T-helper 2 cell treated with Interferon-gamma antibody and Interleukin-4, amounts not matched to agents 5 μg/mL and 100 μg/mL, for 36 hours (primary cell): ENCODE results near the gene RMND5A.
"Not testable (repeated sequence)": the region's sequence is repeated elsewhere in the genome, so short reads cannot be mapped to it uniquely, and the experiment has no call there.

Source experiments
- DNase-seq: peaks from one replicate; pipeline ENCODE4 v3.0.0; 2021; ENCODE audit warnings: low spot score
- H3K27ac Mint-ChIP-seq: one replicate; pipeline ENCODE4 v1.8.0; 2021; ENCODE audit warnings: mild to moderate bottlenecking, mixed read lengths
- H3K27me3 Mint-ChIP-seq: one replicate; pipeline ENCODE4 v1.8.0; 2021; ENCODE audit warnings: low read depth, mixed read lengths
- H3K36me3 Mint-ChIP-seq: one replicate; pipeline ENCODE4 v1.8.0; 2021; ENCODE audit warnings: low read depth, mixed read lengths
- H3K4me1 Mint-ChIP-seq: one replicate; pipeline ENCODE4 v1.8.0; 2021; ENCODE audit warnings: low read depth, mixed read lengths
- H3K4me3 Mint-ChIP-seq: one replicate; pipeline ENCODE4 v1.8.0; 2022; ENCODE audit warnings: mild to moderate bottlenecking, moderate library complexity, mixed read lengths
- H3K9me3 Mint-ChIP-seq: one replicate; pipeline ENCODE4 v1.8.0; 2021; ENCODE audit warnings: mixed read lengths

The RMND5A gene

DNA sequence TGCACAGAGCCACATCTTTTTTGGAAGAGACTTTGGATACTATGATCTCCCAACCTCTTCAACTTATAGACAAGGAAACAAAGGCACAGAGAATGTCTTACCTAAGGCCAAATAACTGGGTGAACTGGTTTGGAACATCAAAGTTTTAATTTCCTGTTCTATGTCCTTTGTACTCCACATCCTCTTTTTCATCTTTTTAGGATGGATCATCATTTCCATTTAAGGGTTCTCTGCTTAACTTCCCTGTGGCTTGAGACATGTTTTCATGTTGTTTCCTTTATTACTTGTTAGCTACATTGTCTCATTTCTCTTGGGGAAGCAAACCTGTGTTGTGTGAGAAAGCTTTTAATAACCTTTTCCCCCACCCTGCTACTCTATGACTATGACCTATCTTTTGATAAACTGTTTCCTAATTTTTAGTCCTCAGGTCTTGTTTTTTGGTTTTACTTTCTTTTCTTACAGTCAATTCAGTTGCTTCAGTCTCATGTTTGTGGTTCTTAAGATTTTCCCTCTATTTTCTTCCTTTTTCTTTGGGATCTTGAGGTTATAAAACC lies 22.5 kb upstream of the RMND5A start:
- peak overlapping the region; percentile 47 for H3K27ac Mint-ChIP-seq
- H3K36me3 Mint-ChIP-seq, result no peaks in the 10 kb centered on the region
- peaks cover 9% of the 10 kb centered on the region for H3K4me1 Mint-ChIP-seq
- no peak for DNase-seq
- H3K27me3 Mint-ChIP-seq, result peaks cover 4% of the 10 kb centered on the region
- peaks cover 29% of the 10 kb centered on the region for H3K9me3 Mint-ChIP-seq
- peak overlapping the region; percentile 23 for H3K4me3 Mint-ChIP-seq

DNA sequence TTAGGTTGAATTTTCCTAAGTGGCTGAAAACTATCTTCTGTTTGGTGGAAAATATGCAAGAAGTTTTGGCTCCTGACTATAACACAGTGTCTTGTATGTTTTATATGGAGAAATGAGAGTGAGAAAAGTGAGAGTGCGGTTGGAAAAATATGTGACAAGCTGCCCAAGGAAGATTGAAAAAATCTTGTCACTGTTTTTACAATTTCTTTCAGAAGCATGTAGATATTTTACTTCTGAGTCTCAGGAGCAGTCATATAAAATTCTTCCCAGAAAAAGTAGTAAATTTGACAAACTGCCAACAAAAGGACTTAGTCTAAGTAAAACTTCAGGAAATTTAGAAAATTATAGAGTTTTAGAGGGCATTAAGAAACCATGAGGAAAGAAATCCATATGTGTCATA lies 19.4 kb upstream of the RMND5A start:
- Mint-ChIP-seq H3K27me3 (peaks cover 4% of the 10 kb centered on the region), H3K36me3 (no peaks in the 10 kb centered on the region), H3K9me3 (peaks cover 7% of the 10 kb centered on the region), H3K27ac (no peak overlapping the region), H3K4me3 (no peak overlapping the region), H3K4me1 (peaks cover 9% of the 10 kb centered on the region)
- no peak for DNase-seq

DNA sequence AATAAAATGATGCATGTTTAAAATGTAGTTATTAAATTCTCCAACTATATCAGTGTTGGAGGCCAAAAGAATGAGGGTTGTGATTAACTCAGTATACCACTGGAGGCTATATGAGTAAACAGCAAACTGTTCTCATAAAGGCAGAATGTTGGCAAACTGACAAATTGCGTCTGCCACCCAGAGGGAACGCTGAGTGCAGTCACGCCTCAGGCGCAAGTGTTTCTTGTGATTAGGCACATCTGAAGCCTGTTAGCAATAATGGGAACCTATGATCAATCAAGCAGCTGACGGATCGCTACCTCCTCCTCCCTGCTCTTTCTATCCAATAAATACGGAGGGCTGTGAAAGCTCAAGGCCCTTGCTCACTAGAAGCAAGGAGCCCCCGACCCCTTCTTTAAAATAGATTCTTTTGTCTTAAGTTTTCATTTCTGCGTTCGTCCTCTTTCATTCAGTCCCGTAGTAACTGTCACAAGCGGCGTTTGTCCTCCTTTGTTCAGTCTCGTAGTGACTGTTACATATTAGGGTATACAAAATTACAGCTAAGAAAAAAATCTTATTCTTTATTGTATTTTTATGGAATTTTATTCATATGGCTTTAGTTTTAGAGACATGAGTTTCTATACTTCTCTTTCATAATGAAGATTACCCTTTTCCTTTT lies 16.3 kb upstream of the RMND5A start:
- DNase-seq, result no peak
- H3K27me3 Mint-ChIP-seq, result peaks cover 10% of the 10 kb centered on the region
- H3K27ac Mint-ChIP-seq, result no peak overlapping the region

DNA sequence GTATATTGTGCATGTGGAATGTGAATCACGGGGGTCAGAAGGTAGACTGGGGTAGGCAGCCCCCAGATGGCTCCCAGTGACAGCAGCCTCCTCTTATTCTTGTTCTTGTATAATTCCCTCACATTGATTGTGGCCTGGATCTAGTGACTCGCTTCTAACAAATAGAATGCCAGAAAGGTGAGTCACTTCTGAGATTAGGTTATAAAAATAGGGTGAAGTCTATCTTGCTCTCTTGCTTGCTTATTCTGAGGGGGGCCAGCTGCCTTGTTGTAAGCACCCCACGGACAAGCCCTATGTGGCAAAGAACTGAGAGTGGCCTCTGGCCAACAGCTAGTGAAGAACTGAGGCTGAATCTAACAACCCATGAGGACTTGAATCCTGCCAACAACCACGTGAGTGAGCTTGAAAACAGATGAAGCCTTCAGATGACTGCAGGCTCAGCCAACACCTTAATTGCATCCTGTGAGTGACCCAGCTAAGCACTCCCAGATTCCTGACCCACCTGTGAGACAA lies 15.6 kb upstream of the RMND5A start:
- no peak overlapping the region for H3K4me3 Mint-ChIP-seq
- H3K36me3 Mint-ChIP-seq, result no peaks in the 10 kb centered on the region
- no peak for DNase-seq
- no peak overlapping the region for H3K27ac Mint-ChIP-seq
- H3K4me1 Mint-ChIP-seq, result no peaks in the 10 kb centered on the region
- peaks cover 10% of the 10 kb centered on the region for H3K27me3 Mint-ChIP-seq
- peaks cover 6% of the 10 kb centered on the region for H3K9me3 Mint-ChIP-seq

More for the DNA sequence above, 16.3 kb upstream of the RMND5A start:
- H3K4me1 Mint-ChIP-seq, result no peaks in the 10 kb centered on the region
- H3K4me3 Mint-ChIP-seq, result no peak overlapping the region
- peaks cover 6% of the 10 kb centered on the region for H3K9me3 Mint-ChIP-seq
- H3K36me3 Mint-ChIP-seq, result no peaks in the 10 kb centered on the region

DNA sequence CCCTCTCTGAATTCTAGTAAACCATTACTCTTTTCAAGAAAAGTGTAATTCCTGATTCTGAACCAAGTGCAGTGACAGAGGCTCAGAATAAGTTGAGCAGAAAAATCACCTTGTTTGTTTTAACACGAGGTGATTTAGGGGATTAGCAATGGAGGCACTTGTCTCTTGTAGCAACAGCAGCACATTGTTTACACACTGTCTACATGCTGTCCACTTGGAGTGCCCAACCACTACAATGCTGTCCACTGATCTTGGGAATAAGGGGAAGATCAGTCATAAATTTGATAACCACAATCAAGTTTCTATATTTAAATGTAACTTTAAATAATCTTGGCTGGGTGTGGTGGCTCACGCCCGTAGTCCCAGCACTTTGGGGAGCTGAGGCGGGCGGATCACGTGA lies 13.9 kb upstream of the RMND5A start:
- Mint-ChIP-seq H3K4me1 (peaks cover 2% of the 10 kb centered on the region), H3K9me3 (peaks cover 10% of the 10 kb centered on the region), H3K4me3 (no peak overlapping the region), H3K36me3 (no peaks in the 10 kb centered on the region), H3K27me3 (peaks cover 10% of the 10 kb centered on the region), H3K27ac (no peak overlapping the region)
- no peak for DNase-seq

DNA sequence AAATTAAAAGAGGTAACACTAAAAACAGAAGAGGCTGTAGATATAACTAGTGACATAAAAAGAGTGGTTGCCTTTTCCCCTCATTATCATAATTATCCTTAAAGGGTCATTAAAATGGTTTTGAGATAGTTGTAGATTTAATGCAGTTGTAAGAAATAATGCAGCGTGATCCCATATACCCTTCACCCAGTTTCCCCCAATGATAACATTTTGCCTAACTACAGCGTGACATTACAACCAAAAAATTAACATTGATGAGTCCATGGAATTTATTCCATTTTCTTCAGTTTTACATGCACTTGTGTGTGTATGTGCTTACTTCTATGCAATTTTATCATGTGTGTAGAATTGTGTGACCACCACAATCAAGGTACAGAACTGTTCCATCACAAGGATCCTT lies 13.2 kb upstream of the RMND5A start:
- Mint-ChIP-seq H3K36me3 (no peaks in the 10 kb centered on the region), H3K27me3 (peaks cover 10% of the 10 kb centered on the region), H3K27ac (no peak overlapping the region), H3K9me3 (peaks cover 10% of the 10 kb centered on the region), H3K4me1 (peaks cover 2% of the 10 kb centered on the region), H3K4me3 (no peak overlapping the region)
- no peak for DNase-seq

DNA sequence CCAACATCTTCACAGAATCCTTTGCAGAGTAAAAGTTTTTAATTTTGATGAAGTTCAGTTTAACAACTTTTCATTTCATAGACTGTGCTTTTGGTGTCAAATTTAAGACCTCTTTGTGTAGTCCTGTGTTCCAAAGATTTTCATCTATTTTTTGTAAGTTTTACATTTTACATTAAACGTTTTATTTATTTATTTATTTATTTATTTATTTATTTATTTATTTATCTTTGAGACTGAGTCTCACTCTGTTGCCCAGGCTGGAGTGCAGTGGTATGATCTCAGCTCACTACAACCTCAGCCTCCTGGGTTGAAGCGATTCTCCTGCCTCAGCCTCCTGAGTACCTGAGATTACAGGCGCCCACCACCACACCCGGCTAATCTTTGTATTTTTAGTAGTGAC lies 12.0 kb upstream of the RMND5A start:
- not testable (repeated sequence) for H3K36me3 Mint-ChIP-seq, H3K4me1 Mint-ChIP-seq, H3K27ac Mint-ChIP-seq, H3K4me3 Mint-ChIP-seq, H3K9me3 Mint-ChIP-seq, DNase-seq, H3K27me3 Mint-ChIP-seq

DNA sequence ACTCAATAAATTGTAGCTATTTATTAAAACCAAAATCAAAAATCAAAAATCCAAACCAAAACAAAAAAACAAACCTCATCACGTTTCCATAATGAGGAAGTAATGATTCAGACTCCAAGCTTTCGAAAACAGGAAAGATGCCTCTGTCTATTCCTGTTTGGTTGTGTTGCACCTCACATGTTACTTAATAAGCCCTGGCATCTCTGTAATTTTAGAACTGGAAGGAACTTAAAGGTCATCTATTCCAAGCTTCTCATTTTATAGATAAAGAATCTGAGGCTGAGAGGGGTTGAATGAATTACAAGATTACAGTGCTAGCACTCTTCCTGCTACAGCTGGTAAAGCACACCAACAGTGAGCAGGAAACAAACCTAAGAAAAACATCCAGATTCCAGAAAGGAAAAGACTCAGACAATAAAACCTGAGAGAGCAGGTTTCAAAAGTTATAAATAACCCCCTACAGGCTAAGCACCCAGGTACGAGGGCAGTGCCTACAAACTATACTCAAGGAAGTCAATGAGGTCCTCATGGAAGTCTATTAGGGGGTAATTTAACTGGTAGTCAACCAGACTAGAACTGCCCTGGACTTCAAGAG lies 5.4 kb upstream of the RMND5A start:
- not testable (repeated sequence) for DNase-seq, H3K27me3 Mint-ChIP-seq, H3K9me3 Mint-ChIP-seq, H3K36me3 Mint-ChIP-seq, H3K4me1 Mint-ChIP-seq, H3K4me3 Mint-ChIP-seq, H3K27ac Mint-ChIP-seq

DNA sequence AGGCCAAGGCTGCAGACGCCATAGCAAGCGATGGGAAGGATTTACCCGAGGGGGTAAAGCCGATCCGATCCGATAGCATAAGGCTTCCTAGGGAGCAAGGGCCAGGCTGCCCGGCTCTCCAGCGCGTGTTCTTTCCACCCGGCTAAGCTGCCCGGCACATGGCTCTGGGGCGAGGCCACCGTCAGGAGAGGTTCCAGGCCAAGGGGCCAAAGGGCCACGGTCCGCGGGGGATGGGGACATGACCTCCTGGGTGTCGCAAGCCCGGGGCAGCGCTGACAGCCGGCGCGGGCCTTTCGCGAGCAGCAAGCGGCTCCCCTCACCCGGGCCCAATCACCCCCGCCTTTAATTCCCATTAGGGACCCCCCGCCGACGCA lies 841 bp upstream of the RMND5A start:
- H3K4me3 Mint-ChIP-seq, H3K27me3 Mint-ChIP-seq, DNase-seq, H3K36me3 Mint-ChIP-seq, H3K9me3 Mint-ChIP-seq, H3K4me1 Mint-ChIP-seq, H3K27ac Mint-ChIP-seq: not testable (repeated sequence)

DNA sequence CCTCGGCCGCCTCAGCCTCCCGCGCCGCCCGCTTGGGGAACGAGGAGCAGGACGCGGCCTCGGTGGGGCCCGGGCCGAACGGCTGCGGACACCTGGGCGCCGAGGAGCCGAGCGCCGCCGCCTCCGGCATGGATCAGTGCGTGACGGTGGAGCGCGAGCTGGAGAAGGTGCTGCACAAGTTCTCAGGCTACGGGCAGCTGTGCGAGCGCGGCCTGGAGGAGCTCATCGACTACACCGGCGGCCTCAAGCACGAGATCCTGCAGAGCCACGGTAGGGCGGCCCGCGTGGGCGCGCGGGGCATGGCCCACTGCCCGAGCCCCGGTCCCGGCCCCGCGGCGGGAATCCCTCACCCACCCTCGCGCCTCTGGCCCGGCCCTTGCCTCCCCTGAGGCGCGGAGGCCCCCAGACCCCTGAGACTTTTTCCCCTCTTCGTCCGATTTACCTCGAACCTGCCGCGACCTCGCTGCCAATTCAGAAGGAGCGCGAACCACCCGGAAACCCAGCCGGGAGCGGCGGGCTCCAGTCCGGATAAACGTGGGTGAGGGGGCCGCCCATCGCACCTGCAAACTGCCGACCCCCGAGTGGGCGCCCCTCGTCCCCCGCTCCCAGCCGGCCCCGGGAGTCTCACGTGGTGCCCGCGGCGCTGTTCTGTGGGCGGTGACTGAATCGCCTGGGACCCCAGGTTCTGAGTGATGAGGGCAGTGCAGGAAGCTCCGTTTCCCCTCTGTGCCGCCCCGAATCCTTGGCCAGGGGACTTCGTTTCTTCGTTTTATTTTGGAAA lies 639 bp downstream of the RMND5A start:
- not testable (repeated sequence) for H3K9me3 Mint-ChIP-seq, H3K36me3 Mint-ChIP-seq, H3K27me3 Mint-ChIP-seq, H3K4me1 Mint-ChIP-seq
- peak overlapping the region; percentile 75 for H3K27ac Mint-ChIP-seq
- peak; percentile 53 for DNase-seq
- peak overlapping the region; percentile 85 for H3K4me3 Mint-ChIP-seq

DNA sequence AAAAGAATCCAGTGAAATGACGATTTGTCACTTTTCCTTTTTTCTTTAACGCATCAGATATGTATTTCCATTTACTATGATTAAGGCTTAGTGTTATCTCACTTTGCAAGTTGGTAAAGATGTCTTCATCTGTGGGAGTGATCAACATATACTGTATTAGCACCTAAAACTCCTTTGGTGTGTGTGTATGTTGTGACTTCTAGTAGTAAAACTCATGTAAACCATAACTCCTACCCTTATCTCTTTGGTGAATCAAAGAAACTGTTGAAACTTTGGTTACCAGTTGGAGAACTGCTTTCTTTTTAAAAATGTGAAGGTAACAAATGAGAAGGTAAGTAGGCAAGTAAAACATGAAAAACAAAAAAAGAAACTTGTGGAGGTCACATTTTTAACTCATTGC lies 5.6 kb downstream of the RMND5A start:
- not testable (repeated sequence) for DNase-seq, H3K4me3 Mint-ChIP-seq, H3K27ac Mint-ChIP-seq, H3K4me1 Mint-ChIP-seq, H3K36me3 Mint-ChIP-seq, H3K27me3 Mint-ChIP-seq, H3K9me3 Mint-ChIP-seq

DNA sequence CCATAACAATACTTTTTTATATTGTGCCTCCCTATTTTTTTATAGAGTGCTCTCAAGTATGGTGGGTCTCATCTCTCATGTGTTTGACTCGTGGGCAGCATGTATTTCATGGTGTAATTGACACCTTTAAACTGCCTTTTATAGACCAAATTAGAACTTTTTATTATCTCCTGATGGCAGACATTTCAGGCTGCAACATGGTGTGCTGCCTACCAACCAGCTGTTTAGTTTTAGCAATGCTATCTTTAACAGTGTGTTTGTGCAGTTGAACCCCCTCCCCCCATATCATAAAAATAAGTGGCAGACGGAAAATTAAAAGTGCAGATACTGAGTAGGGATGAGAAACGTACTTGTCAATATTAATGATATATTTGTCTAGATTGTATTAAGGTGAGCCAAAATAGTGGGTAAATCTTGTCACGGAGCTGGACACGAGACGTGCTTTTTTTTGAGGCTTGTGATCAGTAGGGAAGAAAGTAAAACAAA lies 12.0 kb downstream of the RMND5A start:
- not testable (repeated sequence) for H3K4me3 Mint-ChIP-seq, H3K9me3 Mint-ChIP-seq, H3K4me1 Mint-ChIP-seq

DNA sequence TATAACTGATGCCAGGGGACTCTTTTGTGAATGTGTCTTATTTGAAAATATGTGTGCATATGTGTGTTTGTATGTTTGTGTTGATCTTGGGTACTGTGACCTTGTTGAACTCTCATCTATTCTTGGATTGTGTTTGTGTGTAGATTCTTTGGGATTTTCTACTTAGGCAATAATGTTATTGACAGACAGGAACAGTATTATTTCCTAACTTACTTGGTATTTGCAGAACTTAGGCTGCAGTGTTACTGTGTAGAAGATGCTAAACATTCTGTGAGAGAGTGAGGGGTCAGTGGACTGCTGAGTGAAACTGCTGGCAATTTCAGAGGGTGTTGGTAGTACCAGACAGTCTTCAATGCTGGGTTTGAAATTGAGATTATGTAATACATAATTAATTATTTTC lies 12.7 kb downstream of the RMND5A start:
- not testable (repeated sequence) for H3K27ac Mint-ChIP-seq, H3K9me3 Mint-ChIP-seq, H3K4me3 Mint-ChIP-seq, H3K36me3 Mint-ChIP-seq, H3K27me3 Mint-ChIP-seq, H3K4me1 Mint-ChIP-seq, DNase-seq

More for the DNA sequence above, 12.0 kb downstream of the RMND5A start:
- not testable (repeated sequence) for DNase-seq, H3K36me3 Mint-ChIP-seq, H3K27ac Mint-ChIP-seq, H3K27me3 Mint-ChIP-seq

DNA sequence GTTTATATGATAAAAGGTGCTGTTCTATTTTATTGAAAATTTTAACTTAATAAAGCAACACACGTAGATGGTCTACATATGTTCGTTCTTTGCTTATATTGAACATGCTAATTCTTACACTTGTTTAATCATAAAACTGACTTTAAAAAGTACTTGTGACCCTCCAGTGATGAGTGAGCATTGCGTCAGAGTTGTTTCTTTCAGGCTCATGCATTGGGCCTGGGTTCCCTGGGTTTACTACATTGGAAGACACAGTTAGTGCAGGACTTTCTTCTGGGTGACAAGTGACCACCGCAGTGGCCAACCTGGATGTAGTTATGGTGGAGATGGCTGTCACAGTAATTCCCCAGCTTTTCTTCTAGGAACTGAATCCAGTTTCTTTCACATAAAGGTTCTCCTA lies 13.4 kb downstream of the RMND5A start:
- H3K9me3 Mint-ChIP-seq, H3K27ac Mint-ChIP-seq, DNase-seq, H3K27me3 Mint-ChIP-seq, H3K4me3 Mint-ChIP-seq, H3K36me3 Mint-ChIP-seq, H3K4me1 Mint-ChIP-seq: not testable (repeated sequence)
